A673 (cell line): ENCODE data around the gene CCDC85C. TPM values are rescaled to one million over a fixed set of nuclear protein-coding genes. Genes with fewer than 3 reads are reported as not detected.

Source experiments
- BruUV-seq: library from RNA; stranded (reverse); fragments of 400-500 nt; replicated peaks from 2 replicates; lab custom pipeline; 2021; lab: Mats Ljungman, UMichigan
- CTCF ChIA-PET: fragments of 300-600 bp; sonication (Branson Sonifier 250); formaldehyde crosslinking; loops from one replicate; lab custom pipeline; 2022; ENCODE audit warnings: antibody characterized with exemption; lab: Charles Lee
- POLR2A ChIA-PET: fragments of 300-600 bp; sonication (Branson Sonifier 250); formaldehyde crosslinking; loops from one replicate; lab custom pipeline; 2022; ENCODE audit warnings: antibody characterized with exemption; ENCODE audit not compliant: low non-redundant PET; lab: Charles Lee
- DNase-seq: peaks from one replicate; pipeline ENCODE4 v3.0.0-alpha.2; 2015; ENCODE audit warnings: low spot score
- H3K27ac ChIP-seq: fragments of 200-600 bp; sonication (generic); 2 replicates; pipeline ENCODE4 v1.5.1; 2016; ENCODE audit warnings: mixed run types, low read depth, mild to moderate bottlenecking, mixed read lengths, antibody characterized with exemption, low read length; ENCODE audit not compliant: poor library complexity, severe bottlenecking
- H3K27me3 ChIP-seq: fragments of 200-600 bp; sonication (generic); replicated peaks from 2 replicates; pipeline ENCODE4 v1.6.1; 2017; ENCODE audit warnings: mixed run types, low read depth, mild to moderate bottlenecking, mixed read lengths, antibody characterized with exemption, low read length; ENCODE audit not compliant: insufficient read depth, poor library complexity
- H3K36me3 ChIP-seq: fragments of 200-600 bp; sonication (generic); 2 replicates; pipeline ENCODE4 v1.6.1; 2016; ENCODE audit warnings: mixed run types, mild to moderate bottlenecking, mixed read lengths, antibody characterized with exemption, low read length; ENCODE audit not compliant: insufficient read depth, poor library complexity, severe bottlenecking
- H3K4me1 ChIP-seq: fragments of 200-600 bp; sonication (generic); 2 replicates; pipeline ENCODE4 v1.6.1; 2017; ENCODE audit warnings: mixed run types, mild to moderate bottlenecking, mixed read lengths, antibody characterized with exemption, low read length; ENCODE audit not compliant: insufficient read depth, poor library complexity, severe bottlenecking
- H3K4me3 ChIP-seq: fragments of 200-600 bp; sonication (generic); 2 replicates; pipeline ENCODE4 v1.5.1; 2016; ENCODE audit warnings: low read depth, mixed run types, mild to moderate bottlenecking, mixed read lengths, low read length; ENCODE audit not compliant: poor library complexity, severe bottlenecking
- H3K9me3 ChIP-seq: fragments of 200-600 bp; sonication (generic); 2 replicates; pipeline ENCODE4 v1.6.1; 2016; ENCODE audit warnings: mixed run types, low read depth, mild to moderate bottlenecking, mixed read lengths, antibody characterized with exemption, low read length; ENCODE audit not compliant: poor library complexity, severe bottlenecking
- CTCF ChIP-seq: fragments of 300-800, 200-600 bp; sonication (generic); conservative IDR thresholded peaks from 2 replicates; pipeline ENCODE4 v1.5.1; 2017; ENCODE audit warnings: low read depth, mild to moderate bottlenecking, antibody characterized with exemption, low read length, moderate library complexity, mixed read lengths
- EZH2 ChIP-seq: fragments of 200-600 bp; sonication (generic); IDR thresholded peaks from 2 replicates; pipeline ENCODE4 v1.6.1; 2017; ENCODE audit warnings: borderline replicate concordance, low read depth, mild to moderate bottlenecking, mixed read lengths, antibody characterized with exemption, low read length; ENCODE audit not compliant: poor library complexity, severe bottlenecking
- intact Hi-C: fragments of 100-400 bp; cut with micrococcal nuclease; formaldehyde crosslinking; loops from one replicate; pipeline ENCODE4 v1.10.0; 2022; ENCODE audit not compliant: unreplicated experiment
- total RNA-seq: library from RNA; stranded (reverse); gene quantifications from 2 replicates; pipeline ENCODE4 v1.2.3, GENCODE V29; 2021

CCDC85C gene
- total RNA-seq, 1 experiment from 2014 or later: 24.6 TPM

GRCh38 chr14:99587460-99588278 lies 16.3 kb downstream of the CCDC85C start:
- Histone ChIP-seq H3K27ac (no peak overlapping the region), H3K36me3 (no peaks in the 10 kb centered on the region), H3K4me1 (no peaks in the 10 kb centered on the region), H3K9me3 (no peaks in the 10 kb centered on the region), H3K27me3 (no peaks in the 10 kb centered on the region), H3K4me3 (no peak overlapping the region)
- intact Hi-C loops: no loop called here
- no peak for DNase-seq
- ChIA-PET POLR2A (no interaction called here), CTCF (interaction anchor here (0.9 kb wide), 1 partner anchor 14 kb away, joined by 3 read pairs; no protein-coding TSS in a partner anchor)
- TF ChIP-seq EZH2 (no peak), CTCF (no peak)
- BruUV-seq: no TSS peak

DNA sequence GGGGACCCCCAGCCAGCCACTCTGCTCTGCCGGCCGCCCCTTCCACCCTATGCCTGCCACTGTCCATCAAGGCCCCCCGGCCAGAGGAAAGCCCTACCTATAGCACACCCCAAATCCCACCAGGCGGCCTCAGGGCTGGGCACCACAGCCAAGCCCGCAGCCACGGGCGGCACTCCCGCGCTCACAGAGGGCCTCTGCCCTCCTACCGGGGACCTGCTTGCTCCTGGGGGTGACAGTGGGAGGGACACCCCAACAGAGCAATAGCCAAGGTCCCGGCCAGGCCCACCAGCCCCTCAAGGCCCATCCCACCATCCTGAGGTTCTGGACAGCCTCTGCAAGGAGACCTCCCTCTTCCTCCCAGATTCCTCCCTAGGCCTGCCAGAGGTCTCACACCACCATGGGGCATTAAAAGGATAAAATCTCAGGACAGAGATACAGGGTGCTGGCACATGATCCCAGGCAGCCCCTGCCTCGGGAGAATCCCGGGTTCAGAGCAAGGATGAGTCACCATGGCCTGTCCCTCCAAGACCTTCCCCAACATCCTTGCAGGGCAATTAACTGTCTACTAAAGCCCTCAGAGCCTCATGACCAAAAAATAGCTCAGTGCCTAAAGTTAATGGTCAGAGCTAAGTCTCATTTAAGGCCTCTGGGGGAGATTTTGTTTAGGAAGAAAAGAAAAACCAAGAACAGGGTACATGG lies 17.1 kb downstream of the CCDC85C start:
- no peak overlapping the region for H3K4me3 ChIP-seq
- ChIA-PET CTCF (interaction anchor here (0.9 kb wide), 1 partner anchor 15 kb away, joined by 3 read pairs; no protein-coding TSS in a partner anchor), POLR2A (no interaction called here)
- TF ChIP-seq EZH2: no peak
- TF ChIP-seq CTCF: no peak
- BruUV-seq: no TSS peak
- DNase-seq: no peak
- H3K4me1 ChIP-seq: no peaks in the 10 kb centered on the region
- H3K36me3 ChIP-seq: no peaks in the 10 kb centered on the region
- intact Hi-C loops: no loop called here
- H3K9me3 ChIP-seq: no peaks in the 10 kb centered on the region
- peak overlapping the region; percentile 16 for H3K27ac ChIP-seq
- H3K27me3 ChIP-seq: no peaks in the 10 kb centered on the region

- Histone ChIP-seq H3K4me1 (no peaks in the 10 kb centered on the region), H3K36me3 (no peaks in the 10 kb centered on the region), H3K27ac (no peak overlapping the region), H3K27me3 (no peaks in the 10 kb centered on the region), H3K4me3 (no peak overlapping the region), H3K9me3 (no peaks in the 10 kb centered on the region)
- ChIA-PET POLR2A (no interaction called here), CTCF (no interaction called here)
- intact Hi-C loops: no loop called here
- BruUV-seq: no TSS peak
- DNase-seq: no peak
- TF ChIP-seq CTCF: no peak
- no peak for TF ChIP-seq EZH2
Observed at GRCh38 chr14:99586054-99586760, 17.8 kb downstream of the CCDC85C start.
